HTERT RPE-1 (cell line): ENCODE data around the gene PSMD6.

Experiments
- in situ Hi-C: fragments of 300-500 bp; cut with MboI; formaldehyde crosslinking; loops from 4 replicates; pipeline ENCODE4 v1.14.3; 2020; ENCODE audit warnings: low sequenced_read_pairs

The PSMD6 gene

GRCh38 chr3:64023187-64023860, at the start of gene PSMD6:
Gene PSMD6 (minus strand): TSS chr3:64023494. CDS start chr3:64023419, 75 bp downstream.
- in situ Hi-C loops = no loop called here

GRCh38 chr3:64072126-64072525, 48.8 kb upstream of the PSMD6 start:
- in situ Hi-C loops = no loop called here

DNA sequence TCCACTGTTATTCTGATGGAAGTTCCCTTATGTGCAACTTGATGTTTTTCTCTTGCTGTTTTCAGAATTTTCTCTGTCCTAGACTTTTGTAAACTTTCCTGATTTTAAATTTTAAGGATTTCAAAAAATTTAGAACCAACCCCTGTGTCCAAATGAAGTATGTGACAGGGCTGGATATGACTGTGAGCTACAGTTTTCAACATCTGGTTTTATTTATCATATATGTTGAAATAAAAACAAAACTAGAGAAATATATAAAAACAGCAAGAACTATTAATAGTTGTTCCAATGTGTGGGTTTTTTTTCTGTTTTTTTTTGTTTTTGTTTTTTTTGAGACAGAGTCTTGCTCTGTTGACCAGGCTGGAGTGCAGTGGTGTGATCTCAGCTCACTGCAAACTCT, 47.4 kb upstream of the PSMD6 start:
- in situ Hi-C loops = no loop called here

GRCh38 chr3:64067506-64068346, 44.4 kb upstream of the PSMD6 start:
- in situ Hi-C loops = no loop called here

DNA sequence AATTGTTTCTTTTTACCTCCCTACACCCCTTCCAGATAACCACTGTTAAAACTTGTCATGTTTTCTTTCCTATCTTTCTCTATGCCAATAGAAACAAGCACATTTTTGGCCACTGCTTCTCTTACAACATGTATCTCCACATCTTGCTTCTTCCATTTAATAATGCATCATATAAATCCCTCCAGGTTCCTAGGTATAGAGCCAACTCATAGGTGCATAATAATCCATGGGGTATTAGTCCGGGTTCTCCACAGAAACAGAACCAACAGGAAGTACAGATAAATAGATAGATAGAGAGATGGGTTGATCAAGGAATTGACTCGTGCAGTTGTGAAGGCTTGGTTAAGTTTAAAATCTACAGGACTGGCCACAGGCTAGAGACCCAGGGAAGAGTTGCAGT, 41.5 kb upstream of the PSMD6 start:
- in situ Hi-C loops = no loop called here

DNA sequence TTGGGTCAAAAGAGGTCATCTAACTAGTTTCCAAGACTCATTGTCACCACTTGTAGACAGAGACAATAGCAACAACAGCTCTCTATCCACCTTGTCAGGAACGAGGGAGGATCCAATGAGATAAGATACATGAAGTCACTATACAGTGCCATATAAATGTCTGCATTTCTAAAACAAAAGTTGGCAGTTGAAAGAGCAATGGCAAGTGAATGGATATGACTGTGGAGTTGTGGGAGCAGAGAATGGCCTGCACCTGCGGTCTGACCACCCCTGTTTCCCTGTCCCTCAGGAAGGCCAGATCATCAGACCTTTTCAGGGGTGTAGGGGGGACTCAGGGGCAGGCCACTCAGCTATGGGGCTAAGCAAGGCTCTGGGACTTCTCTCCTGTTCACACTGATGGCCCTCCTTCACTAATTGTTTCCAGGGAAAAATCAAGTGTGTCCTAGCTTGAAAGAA, 40.7 kb upstream of the PSMD6 start:
- in situ Hi-C loops = no loop called here

DNA sequence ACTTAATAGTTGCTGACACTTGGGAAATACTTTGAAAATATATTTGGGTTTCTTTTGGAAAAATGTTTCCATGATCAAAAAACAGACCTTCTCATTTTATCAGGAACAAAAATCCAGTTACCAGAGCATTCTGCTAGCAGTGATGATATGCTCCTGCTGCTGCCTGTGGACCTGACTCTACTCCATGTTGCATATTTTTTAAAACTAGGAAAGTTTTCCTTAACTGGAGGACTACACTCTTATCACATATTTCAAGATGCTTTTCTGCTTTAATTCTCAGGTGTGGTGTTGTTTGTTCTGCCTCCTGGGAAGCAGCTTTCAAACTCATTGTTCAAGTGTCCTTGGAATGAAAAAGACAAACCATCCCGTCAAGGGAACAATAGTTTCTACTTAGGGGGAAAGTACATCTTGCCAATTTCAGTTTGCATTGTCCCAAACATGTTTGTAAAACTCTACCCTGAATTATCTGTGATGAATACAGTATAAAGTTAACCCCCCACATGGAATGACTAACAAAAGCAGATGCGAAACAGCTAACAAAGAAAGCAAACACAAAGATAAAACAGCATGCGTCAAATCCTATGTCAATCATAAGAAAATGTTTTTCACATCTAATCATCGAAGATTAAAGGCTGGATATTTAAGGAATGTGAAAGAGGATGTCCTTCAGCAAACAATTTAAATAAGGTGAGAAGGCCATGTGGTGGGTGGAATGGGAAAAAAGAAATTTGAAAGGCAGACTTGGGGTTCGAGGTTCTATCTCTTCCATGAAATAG, 40.1 kb upstream of the PSMD6 start:
- in situ Hi-C loops = no loop called here

- in situ Hi-C loops = no loop called here
These were observed 38.3 kb upstream of the PSMD6 start for GRCh38 chr3:64061628-64062027.

- in situ Hi-C loops = no loop called here
These were observed 36.3 kb upstream of the PSMD6 start for GRCh38 chr3:64059484-64060175.

- in situ Hi-C loops = no loop called here
These were observed 35.3 kb upstream of the PSMD6 start for GRCh38 chr3:64058566-64058965.

DNA sequence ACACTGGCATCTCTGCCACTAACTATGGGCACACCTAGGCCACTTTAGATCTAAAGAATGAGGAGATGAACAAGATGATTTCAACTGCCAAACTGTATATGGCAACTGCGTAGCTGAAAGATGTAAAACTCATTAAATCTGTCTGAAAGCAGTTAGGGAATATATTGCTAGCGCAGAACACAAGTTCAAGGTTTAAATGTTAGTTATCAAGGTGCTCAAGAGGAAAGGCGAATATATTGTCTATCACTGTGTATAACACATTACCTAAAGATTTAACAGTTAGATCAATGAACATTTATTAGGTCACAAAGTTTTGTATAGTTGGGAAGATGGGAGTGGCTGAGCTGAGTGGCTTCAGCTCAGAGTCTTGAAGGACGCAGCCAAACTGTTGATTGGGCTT, 33.9 kb upstream of the PSMD6 start:
- in situ Hi-C loops = no loop called here

DNA sequence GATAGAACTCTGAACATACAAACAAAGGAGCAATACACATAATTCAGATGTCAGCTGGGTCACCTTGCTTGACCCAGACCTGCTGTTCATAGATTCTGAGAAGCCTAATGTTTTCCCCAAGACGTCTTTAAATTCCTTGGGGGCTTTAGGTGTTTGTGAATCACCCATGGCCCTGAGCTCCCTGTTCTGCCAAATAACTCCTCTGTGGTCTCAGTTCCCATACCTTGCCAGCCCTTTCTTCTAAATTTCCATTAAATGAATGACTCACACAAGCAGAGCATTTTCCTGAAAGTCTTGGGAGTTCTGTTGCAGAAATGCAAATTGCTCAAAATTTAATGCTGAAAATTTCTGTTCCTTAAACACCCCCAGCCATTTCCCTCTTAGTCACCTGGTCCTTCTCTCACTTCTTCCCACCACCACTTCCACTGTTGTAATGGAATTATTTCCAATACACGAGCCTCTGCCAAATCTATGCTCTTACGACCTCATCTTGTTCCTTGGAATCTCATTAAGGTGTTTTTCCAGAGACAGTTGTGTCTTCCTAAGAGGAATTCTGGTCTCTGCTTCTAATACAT, 33.4 kb upstream of the PSMD6 start:
- in situ Hi-C loops = no loop called here

DNA sequence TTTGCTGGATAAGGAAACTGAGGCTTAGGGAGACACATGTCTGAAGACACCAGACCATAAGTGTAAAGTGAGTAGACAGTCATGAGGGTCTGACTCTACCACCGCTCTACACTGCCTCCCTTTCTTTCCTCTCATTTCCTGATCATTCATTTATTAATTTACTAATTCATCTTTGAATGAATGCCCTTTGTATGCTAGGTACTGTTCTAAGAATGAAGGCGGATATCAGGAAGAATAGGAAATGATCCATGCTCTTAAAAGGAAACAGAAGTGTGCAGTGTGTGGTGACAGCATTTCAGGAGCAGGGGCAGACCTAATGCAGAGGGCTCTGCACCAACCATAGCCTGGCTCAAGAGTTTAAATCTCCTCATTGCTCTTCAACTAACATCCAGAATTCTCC, 31.8 kb upstream of the PSMD6 start:
- in situ Hi-C loops = no loop called here

DNA sequence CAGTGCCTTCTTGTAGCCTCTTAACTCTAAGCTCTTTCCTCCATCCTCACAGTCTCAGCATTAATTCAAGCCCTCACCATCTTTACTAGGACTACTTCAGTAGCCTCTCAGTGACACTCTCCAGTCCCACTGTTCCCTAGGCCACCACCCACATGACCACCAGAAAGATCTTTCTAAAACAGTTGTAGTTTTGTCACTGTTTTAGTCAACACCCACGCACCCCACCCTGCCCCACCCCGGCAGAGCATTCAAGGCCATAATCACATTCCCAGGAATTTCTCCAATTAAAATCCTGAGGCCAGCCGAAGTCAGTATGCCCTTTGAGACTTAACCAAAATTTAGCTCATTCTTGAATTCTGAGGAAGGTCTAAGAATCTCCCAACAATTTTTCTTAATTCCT, 31.2 kb upstream of the PSMD6 start:
- in situ Hi-C loops = no loop called here

- in situ Hi-C loops = no loop called here
These were observed 30.3 kb upstream of the PSMD6 start for GRCh38 chr3:64053581-64053980.

DNA sequence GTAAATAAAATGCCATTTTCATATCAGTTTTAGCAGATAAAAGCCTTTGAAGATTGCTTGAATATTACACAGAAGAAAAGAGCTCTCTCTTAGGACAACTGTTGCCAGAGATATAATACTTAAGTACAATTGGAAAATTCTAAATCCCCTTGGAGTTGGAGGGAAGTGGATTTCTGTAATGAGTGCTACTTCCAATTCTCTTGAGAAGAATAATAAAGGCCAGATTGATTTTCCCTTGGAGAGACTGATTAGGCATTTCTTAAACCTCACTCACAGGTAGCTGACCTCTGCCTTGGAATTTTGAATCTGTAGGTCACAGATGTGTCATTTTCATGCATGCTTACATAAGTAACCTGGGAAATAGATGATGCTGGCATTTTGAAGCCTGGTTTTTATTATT, 29.8 kb upstream of the PSMD6 start:
- in situ Hi-C loops = no loop called here

- in situ Hi-C loops = loop anchor here (25.0 kb wide), 1 partner anchor 412 kb away; no protein-coding TSS in a partner anchor
These were observed 26.5 kb upstream of the PSMD6 start for GRCh38 chr3:64049832-64050231.

- in situ Hi-C loops = loop anchor here (25.0 kb wide), 1 partner anchor 413 kb away; no protein-coding TSS in a partner anchor
These were observed 25.8 kb upstream of the PSMD6 start for GRCh38 chr3:64049136-64049535.

DNA sequence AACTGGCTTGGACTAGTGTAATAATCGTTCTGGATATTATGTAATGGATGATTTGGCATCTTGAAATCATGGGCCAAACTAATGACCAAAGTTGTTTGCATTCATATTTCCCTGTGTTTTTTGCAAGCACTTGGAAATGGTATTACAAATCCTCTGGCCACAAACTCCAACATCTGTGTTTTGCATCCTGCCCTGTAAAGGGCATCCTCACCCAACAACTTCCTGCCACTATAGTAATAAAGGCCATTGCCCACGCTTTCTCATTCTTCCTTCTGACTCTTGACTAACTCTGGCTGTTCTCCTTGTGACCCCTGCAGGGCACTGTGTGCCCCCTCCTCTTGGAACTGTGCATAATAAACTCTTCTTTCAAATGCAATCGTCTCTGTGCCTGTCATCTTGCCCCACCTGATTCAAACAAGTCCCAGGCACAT, 25.4 kb upstream of the PSMD6 start:
- in situ Hi-C loops = loop anchor here (25.0 kb wide), 1 partner anchor 414 kb away; no protein-coding TSS in a partner anchor

DNA sequence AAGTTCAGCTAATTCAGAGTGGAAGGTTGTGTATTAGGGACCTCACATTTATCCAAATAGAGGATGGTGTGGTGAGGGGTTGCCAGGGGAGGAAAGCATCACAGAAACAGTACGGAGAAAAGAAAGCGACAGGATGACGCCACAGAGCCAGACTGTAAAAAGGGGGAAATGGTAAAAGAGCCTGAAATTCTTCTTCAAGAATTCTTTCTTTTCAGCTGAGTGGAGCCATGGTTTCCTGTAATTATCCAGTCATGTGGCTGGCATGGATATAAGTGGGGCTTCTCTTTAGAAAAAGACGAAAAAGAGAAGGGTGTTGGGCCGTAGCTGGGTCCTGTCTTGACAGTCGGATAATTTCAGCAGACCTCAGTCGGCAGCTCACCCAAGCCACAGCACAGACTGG, 24.5 kb upstream of the PSMD6 start:
- in situ Hi-C loops = loop anchor here (25.0 kb wide), 1 partner anchor 415 kb away; no protein-coding TSS in a partner anchor
